IMR-90 (cell line): ENCODE data around the gene DCP2. TPM values are rescaled to one million over a fixed set of nuclear protein-coding genes. Genes with fewer than 3 reads are reported as not detected.

Experiments used
- ATAC-seq: fragments of 200-7000 bp; cut with Tn5 transposase; 2 replicates; pipeline ENCODE4 v1.9.1; 2020; ENCODE audit warnings: low read depth, mild to moderate bottlenecking, moderate library complexity
- BruUV-seq: library from RNA; stranded (reverse); fragments of 400-500 nt; replicated peaks from 2 replicates; lab custom pipeline; 2021; lab: Mats Ljungman, UMichigan
- CTCF ChIA-PET: fragments of 300-600 bp; formaldehyde crosslinking; extraction: SDS; loops from one replicate; lab custom pipeline; 2021; ENCODE audit warnings: antibody characterized with exemption; lab: Yijun Ruan, JAX
- POLR2A ChIA-PET: fragments of 300-600 bp; sonication (Branson Sonifier 250); formaldehyde crosslinking; loops from one replicate; lab custom pipeline; 2022; ENCODE audit warnings: antibody characterized with exemption; ENCODE audit not compliant: unreplicated experiment; lab: Charles Lee
- DNase-seq: peaks from one replicate; pipeline ENCODE4 v3.0.0; 2013
- H2AFZ ChIP-seq: replicated peaks from 2 replicates; pipeline ENCODE3; 2013; ENCODE audit warnings: low read length, mild to moderate bottlenecking; ENCODE audit not compliant: poor library complexity
- H2AK5ac ChIP-seq: 2 replicates; pipeline ENCODE4 v1.6.1; 2013; ENCODE audit warnings: low read depth, low read length, inconsistent platforms
- H2AK9ac ChIP-seq: replicated peaks from 2 replicates; pipeline ENCODE3; 2013; ENCODE audit warnings: mild to moderate bottlenecking, low read depth, low read length, moderate library complexity; ENCODE audit not compliant: poor library complexity
- H2BK120ac ChIP-seq: 2 replicates; pipeline ENCODE4 v1.6.1; 2013; ENCODE audit warnings: low read depth, low read length, inconsistent platforms
- H2BK15ac ChIP-seq: 3 replicates; pipeline ENCODE4 v1.6.1; 2013; ENCODE audit warnings: low read depth, low read length, inconsistent platforms
- H2BK20ac ChIP-seq: 2 replicates; pipeline ENCODE4 v1.6.1; 2013; ENCODE audit warnings: low read depth, mild to moderate bottlenecking, inconsistent platforms, low read length, moderate library complexity
- H2BK5ac ChIP-seq: 2 replicates; pipeline ENCODE4 v1.6.1; 2013; ENCODE audit warnings: mild to moderate bottlenecking, low read depth, low read length, inconsistent platforms; ENCODE audit not compliant: poor library complexity, severe bottlenecking
- H3K14ac ChIP-seq: replicated peaks from 2 replicates; pipeline ENCODE4 v1.6.1; 2013; ENCODE audit warnings: low read depth, low read length, inconsistent platforms
- H3K18ac ChIP-seq: 2 replicates; pipeline ENCODE4 v1.6.1; 2013; ENCODE audit warnings: low read depth, low read length, control low read depth
- H3K23ac ChIP-seq: 2 replicates; pipeline ENCODE4 v1.6.1; 2013; ENCODE audit warnings: low read depth, low read length, inconsistent platforms
- H3K27ac ChIP-seq: 2 replicates; pipeline ENCODE4 v1.5.1; 2013; ENCODE audit warnings: mild to moderate bottlenecking, control low read depth, low read length; ENCODE audit not compliant: insufficient read depth
- H3K27me3 ChIP-seq: 2 replicates; pipeline ENCODE4 v1.6.1; 2013; ENCODE audit warnings: low read length; ENCODE audit not compliant: control insufficient read depth, insufficient read depth
- H3K36me3 ChIP-seq: 2 replicates; pipeline ENCODE4 v1.6.1; 2013; ENCODE audit warnings: low read length, mixed read lengths; ENCODE audit not compliant: control insufficient read depth, insufficient read depth
- H3K4ac ChIP-seq: 2 replicates; pipeline ENCODE4 v1.6.1; 2013; ENCODE audit warnings: low read depth, low read length, inconsistent platforms
- H3K4me1 ChIP-seq: 2 replicates; pipeline ENCODE4 v1.6.1; 2013; ENCODE audit warnings: low read length, mixed read lengths; ENCODE audit not compliant: control insufficient read depth, insufficient read depth
- H3K4me2 ChIP-seq: 2 replicates; pipeline ENCODE4 v1.6.1; 2013; ENCODE audit warnings: low read depth, mild to moderate bottlenecking, control low read depth, low read length, moderate library complexity
- H3K4me3 ChIP-seq: 2 replicates; pipeline ENCODE4 v1.5.1; 2013; ENCODE audit warnings: low read depth, mild to moderate bottlenecking, control low read depth, low read length, moderate library complexity; ENCODE audit not compliant: insufficient read depth
- H3K56ac ChIP-seq: 2 replicates; pipeline ENCODE4 v1.6.1; 2013; ENCODE audit warnings: low read length, inconsistent platforms; ENCODE audit not compliant: insufficient read depth; ENCODE audit errors: extremely low read depth
- H3K79me1 ChIP-seq, 2 experiments: 2 replicates each; pipeline ENCODE4 v1.6.1; 2013; ENCODE audit warnings: low read length in 2 of 2, inconsistent platforms in 1 of 2, low read depth in 1 of 2
- H3K9ac ChIP-seq: 2 replicates; pipeline ENCODE4 v1.6.1; 2013; ENCODE audit warnings: low read depth, low read length, control low read depth
- H3K9me1 ChIP-seq: 2 replicates; pipeline ENCODE4 v1.6.1; 2013; ENCODE audit warnings: low read length, inconsistent platforms; ENCODE audit not compliant: insufficient read depth
- H3K9me3 ChIP-seq: 2 replicates; pipeline ENCODE4 v1.6.1; 2013; ENCODE audit warnings: low read length; ENCODE audit not compliant: control insufficient read depth, insufficient read depth
- H4K20me1 ChIP-seq: 2 replicates; pipeline ENCODE4 v1.6.1; 2013; ENCODE audit warnings: low read length, inconsistent platforms; ENCODE audit not compliant: insufficient read depth
- H4K5ac ChIP-seq: 2 replicates; pipeline ENCODE4 v1.6.1; 2013; ENCODE audit warnings: mild to moderate bottlenecking, low read depth, low read length, control low read depth
- H4K8ac ChIP-seq, 2 experiments: 2 replicates each; pipeline ENCODE4 v1.6.1; 2013; ENCODE audit warnings: low read depth in 2 of 2, low read length in 2 of 2, control low read depth in 1 of 2, inconsistent platforms in 1 of 2
- H4K91ac ChIP-seq: 2 replicates; pipeline ENCODE4 v1.6.1; 2013; ENCODE audit warnings: low read depth, low read length, inconsistent platforms; ENCODE audit not compliant: insufficient read depth
- BHLHE40 ChIP-seq: fragments of 150-350 bp; IDR thresholded peaks from 2 replicates; pipeline ENCODE4 v1.6.1; 2016; ENCODE audit warnings: mild to moderate bottlenecking, low read depth, low read length
- CEBPB ChIP-seq: IDR thresholded peaks from 2 replicates; pipeline ENCODE4 v1.6.1; 2012; ENCODE audit warnings: low read depth, low read length, improper control_type of control experiment
- CHD1 ChIP-seq: IDR thresholded peaks from 2 replicates; pipeline ENCODE4 v1.6.1; 2012; ENCODE audit warnings: low read depth, low read length, improper control_type of control experiment
- FOS ChIP-seq: fragments of 150-350 bp; IDR thresholded peaks from 2 replicates; pipeline ENCODE4 v1.6.1; 2016; ENCODE audit warnings: low read depth, low read length
- MAFK ChIP-seq: IDR thresholded peaks from 2 replicates; pipeline ENCODE4 v1.6.1; 2012; ENCODE audit warnings: low read depth, low read length, improper control_type of control experiment
- MAZ ChIP-seq: IDR thresholded peaks from 2 replicates; pipeline ENCODE4 v1.6.1; 2012; ENCODE audit warnings: low read depth, mild to moderate bottlenecking, low read length, improper control_type of control experiment, moderate library complexity, borderline replicate concordance
- MXI1 ChIP-seq: IDR thresholded peaks from 2 replicates; pipeline ENCODE4 v1.6.1; 2012; ENCODE audit warnings: low read depth, mild to moderate bottlenecking, low read length, moderate library complexity, borderline replicate concordance
- NFE2L2 ChIP-seq: fragments of 150-350 bp; IDR thresholded peaks from 2 replicates; pipeline ENCODE4 v1.6.1; 2016; ENCODE audit warnings: low read depth, mild to moderate bottlenecking, low read length
- POLR2A ChIP-seq: IDR thresholded peaks from 2 replicates; pipeline ENCODE4 v1.6.1; 2012; ENCODE audit warnings: mild to moderate bottlenecking, low read depth, low read length
- RAD21 ChIP-seq: IDR thresholded peaks from 2 replicates; pipeline ENCODE4 v1.6.1; 2012; ENCODE audit warnings: low read length, improper control_type of control experiment
- RCOR1 ChIP-seq: IDR thresholded peaks from 2 replicates; pipeline ENCODE4 v1.6.1; 2012; ENCODE audit warnings: mild to moderate bottlenecking, low read length, improper control_type of control experiment; ENCODE audit not compliant: insufficient replicate concordance
- RFX5 ChIP-seq: IDR thresholded peaks from 2 replicates; pipeline ENCODE4 v1.8.0; 2012; ENCODE audit warnings: low read depth, mild to moderate bottlenecking, low read length, moderate library complexity
- SMC3 ChIP-seq: fragments of 150-350 bp; IDR thresholded peaks from 2 replicates; pipeline ENCODE4 v1.6.1; 2016; ENCODE audit warnings: low read depth, mild to moderate bottlenecking, antibody characterized with exemption, low read length, moderate library complexity
- WGBS, 2 experiments: methylation state at CpG; one replicate each; pipeline versions ENCODE4 v1.1.5 to v1.1.7; 2013; ENCODE audit warnings: missing lambda C conversion rate in 2 of 2; ENCODE audit not compliant: insufficient read length in 1 of 2; ENCODE audit errors: extremely low coverage in 2 of 2; 5-methylcytosine and 5-hydroxymethylcytosine counted together
- dilution Hi-C: fragments of 300-500 bp; cut with HindIII; formaldehyde crosslinking; loops from one replicate; pipeline ENCODE4 v1.14.3; 2018; ENCODE audit warnings: low sequenced_read_pairs; ENCODE audit not compliant: unreplicated experiment
- in situ Hi-C: fragments of 300-500 bp; cut with MboI; formaldehyde crosslinking; loops from 3 replicates; pipeline ENCODE4 v1.14.3; 2019; ENCODE audit warnings: low sequenced_read_pairs, inconsistent platforms, mixed read lengths
- intact Hi-C: fragments of 100-400 bp; cut with micrococcal nuclease; formaldehyde crosslinking; loops from 2 replicates; pipeline ENCODE4 v1.10.0; 2022
- polyA plus RNA-seq, 3 experiments: library from polyadenylated mRNA; depleted of rRNA; stranded (reverse); fragments of >200 nt; gene quantifications; 2 replicates each; pipeline ENCODE4 v1.2.3, GENCODE V29; 2012; ENCODE audit warnings: low replicate concordance in 1 of 3
- total RNA-seq: library from RNA; depleted of rRNA; stranded (reverse); fragments of >200 nt; gene quantifications from 2 replicates; pipeline ENCODE4 v1.2.3, GENCODE V29; 2012
- TF ChIP-seq, protein P1 (sequence below): fragments of 150-350 bp; IDR thresholded peaks from 2 replicates; pipeline ENCODE4 v1.6.1; 2017; ENCODE audit warnings: mild to moderate bottlenecking, antibody characterized with exemption, low read length, low read depth
- TF ChIP-seq, protein P2 (sequence below): fragments of 150-350 bp; IDR thresholded peaks from 2 replicates; pipeline ENCODE4 v1.6.1; 2016; ENCODE audit warnings: low read depth, mild to moderate bottlenecking, low read length, moderate library complexity, borderline replicate concordance
- TF ChIP-seq, protein P3 (sequence below): conservative IDR thresholded peaks from 2 replicates; pipeline ENCODE4 v1.5.1; 2012; ENCODE audit warnings: mild to moderate bottlenecking, low read depth, low read length, improper control_type of control experiment

The DCP2 gene
- total and polyA plus RNA-seq, 2 of the 4 experiments (the other 2 are of a cell fraction): 6.9 to 18.6 TPM

DNA sequence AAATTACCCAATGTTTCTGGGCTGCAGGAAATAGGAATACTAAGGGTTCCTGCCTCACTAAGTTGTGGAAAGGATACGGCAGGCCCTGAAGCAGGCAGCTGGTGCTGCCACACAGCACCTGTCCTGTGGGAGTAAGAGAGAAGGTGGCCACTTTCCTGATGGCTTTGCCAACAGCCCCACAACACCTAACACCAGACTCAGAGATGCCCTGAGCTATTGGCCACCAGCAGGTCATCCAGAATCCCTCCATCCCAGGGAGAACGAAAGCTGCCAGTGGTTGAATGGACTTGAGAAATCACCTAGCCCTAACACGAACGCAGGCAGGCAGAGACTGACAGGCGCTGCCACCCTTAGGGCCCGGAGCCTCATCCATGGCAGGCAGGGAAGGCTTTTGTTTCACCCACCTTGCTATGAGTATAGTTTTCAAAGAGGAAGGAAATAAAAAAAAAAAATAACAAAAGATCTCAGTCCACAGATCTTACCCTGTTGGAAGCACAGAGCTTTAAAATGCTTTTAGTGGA, 82.2 kb downstream of the DCP2 start:
- Histone ChIP-seq H2AK9ac (no peak overlapping the region), H3K79me1 (peaks cover 0 to 7% of the 10 kb centered on the region in 2 experiments; a peak in 2 of 4 replicates), H3K36me3 (peaks cover 45% of the 10 kb centered on the region), H4K20me1 (no peaks in the 10 kb centered on the region), H3K4ac (no peak overlapping the region; the same call in 1 of the 2 replicates), H3K14ac (peak overlapping the region; percentile 25; the same call in 1 of the 2 replicates), H4K91ac (0 out of 2 replicates have a peak overlapping the region, but pooled peaks have one; percentile 28), H3K18ac (no peak overlapping the region; the same call in 1 of the 2 replicates), H3K23ac (no peak overlapping the region), H3K4me1 (peaks cover 18% of the 10 kb centered on the region), H3K27ac (no peak overlapping the region), H2BK20ac (no peak overlapping the region), H3K27me3 (no peaks in the 10 kb centered on the region), H3K4me2 (no peak overlapping the region), H2BK15ac (no peak overlapping the region; the same call in 2 of the 3 replicates), H3K4me3 (no peak overlapping the region), H4K5ac (no peak overlapping the region), H2AK5ac (peak overlapping the region; percentile 89; the same call in 1 of the 2 replicates), H2BK120ac (peak overlapping the region; percentile 29; the same call in 1 of the 2 replicates), H3K9me1 (peaks cover 10% of the 10 kb centered on the region), H3K56ac (no peak overlapping the region), H2BK5ac (no peak overlapping the region), H4K8ac (no peak overlapping the region; a peak in 1 of 4 replicates), H3K9me3 (no peaks in the 10 kb centered on the region), H3K9ac (no peak overlapping the region), H2AFZ (no peak overlapping the region)
- dilution Hi-C loops (no loop called here), intact Hi-C loops (no loop called here), in situ Hi-C loops (no loop called here)
- ChIA-PET CTCF (no interaction called here), POLR2A (no interaction called here)
- DNase-seq (no peak), ATAC-seq (no peak)
- TF ChIP-seq, protein P1, sequence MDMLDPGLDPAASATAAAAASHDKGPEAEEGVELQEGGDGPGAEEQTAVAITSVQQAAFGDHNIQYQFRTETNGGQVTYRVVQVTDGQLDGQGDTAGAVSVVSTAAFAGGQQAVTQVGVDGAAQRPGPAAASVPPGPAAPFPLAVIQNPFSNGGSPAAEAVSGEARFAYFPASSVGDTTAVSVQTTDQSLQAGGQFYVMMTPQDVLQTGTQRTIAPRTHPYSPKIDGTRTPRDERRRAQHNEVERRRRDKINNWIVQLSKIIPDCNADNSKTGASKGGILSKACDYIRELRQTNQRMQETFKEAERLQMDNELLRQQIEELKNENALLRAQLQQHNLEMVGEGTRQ: no peak
- TF ChIP-seq, protein P2, sequence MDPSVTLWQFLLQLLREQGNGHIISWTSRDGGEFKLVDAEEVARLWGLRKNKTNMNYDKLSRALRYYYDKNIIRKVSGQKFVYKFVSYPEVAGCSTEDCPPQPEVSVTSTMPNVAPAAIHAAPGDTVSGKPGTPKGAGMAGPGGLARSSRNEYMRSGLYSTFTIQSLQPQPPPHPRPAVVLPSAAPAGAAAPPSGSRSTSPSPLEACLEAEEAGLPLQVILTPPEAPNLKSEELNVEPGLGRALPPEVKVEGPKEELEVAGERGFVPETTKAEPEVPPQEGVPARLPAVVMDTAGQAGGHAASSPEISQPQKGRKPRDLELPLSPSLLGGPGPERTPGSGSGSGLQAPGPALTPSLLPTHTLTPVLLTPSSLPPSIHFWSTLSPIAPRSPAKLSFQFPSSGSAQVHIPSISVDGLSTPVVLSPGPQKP: no peak
- TF ChIP-seq FOS: no peak
- no peak for TF ChIP-seq RCOR1
- TF ChIP-seq RAD21: no peak
- TF ChIP-seq MAZ: no peak
- TF ChIP-seq MAFK: no peak
- no peak for TF ChIP-seq NFE2L2
- TF ChIP-seq BHLHE40: no peak
- no peak for TF ChIP-seq CEBPB
- TF ChIP-seq MXI1: no peak
- TF ChIP-seq RFX5: no peak
- no peak for TF ChIP-seq CHD1
- TF ChIP-seq SMC3: no peak
- TF ChIP-seq, protein P3, sequence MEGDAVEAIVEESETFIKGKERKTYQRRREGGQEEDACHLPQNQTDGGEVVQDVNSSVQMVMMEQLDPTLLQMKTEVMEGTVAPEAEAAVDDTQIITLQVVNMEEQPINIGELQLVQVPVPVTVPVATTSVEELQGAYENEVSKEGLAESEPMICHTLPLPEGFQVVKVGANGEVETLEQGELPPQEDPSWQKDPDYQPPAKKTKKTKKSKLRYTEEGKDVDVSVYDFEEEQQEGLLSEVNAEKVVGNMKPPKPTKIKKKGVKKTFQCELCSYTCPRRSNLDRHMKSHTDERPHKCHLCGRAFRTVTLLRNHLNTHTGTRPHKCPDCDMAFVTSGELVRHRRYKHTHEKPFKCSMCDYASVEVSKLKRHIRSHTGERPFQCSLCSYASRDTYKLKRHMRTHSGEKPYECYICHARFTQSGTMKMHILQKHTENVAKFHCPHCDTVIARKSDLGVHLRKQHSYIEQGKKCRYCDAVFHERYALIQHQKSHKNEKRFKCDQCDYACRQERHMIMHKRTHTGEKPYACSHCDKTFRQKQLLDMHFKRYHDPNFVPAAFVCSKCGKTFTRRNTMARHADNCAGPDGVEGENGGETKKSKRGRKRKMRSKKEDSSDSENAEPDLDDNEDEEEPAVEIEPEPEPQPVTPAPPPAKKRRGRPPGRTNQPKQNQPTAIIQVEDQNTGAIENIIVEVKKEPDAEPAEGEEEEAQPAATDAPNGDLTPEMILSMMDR: no peak
- no peak for TF ChIP-seq POLR2A
- WGBS, 2 experiments: no CpG with 5 or more reads among the region's 6 CpGs
- BruUV-seq: no TSS peak
